Epidermal melanocyte (primary cell): ENCODE measurements around the gene SENP3.

Source experiments
- DNase-seq: peaks from one replicate; pipeline ENCODE4 v3.0.0; 2011; ENCODE audit warnings: low spot score; ENCODE audit not compliant: insufficient read length

SENP3 gene

DNA sequence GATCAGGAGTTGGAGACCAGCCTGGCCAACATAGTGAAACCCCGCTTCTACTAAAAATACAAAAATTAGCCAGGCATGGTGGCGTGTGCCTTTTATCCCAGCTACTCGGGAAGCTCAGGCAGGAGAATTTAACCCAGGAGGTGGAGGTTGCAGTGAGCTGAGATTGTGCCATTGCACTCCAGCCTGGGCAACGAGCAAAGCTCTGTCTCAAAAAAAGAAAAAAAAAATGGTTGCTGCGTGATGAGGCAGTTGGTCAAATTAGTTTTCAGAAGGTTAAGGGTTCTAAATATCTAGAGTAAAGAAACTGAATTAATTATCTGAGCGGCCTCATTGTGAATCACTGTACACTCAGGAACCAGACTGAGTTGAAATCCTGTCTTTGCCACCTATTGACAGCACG, 14.2 kb downstream of the SENP3 start:
- DNase-seq, result no peak

DNA sequence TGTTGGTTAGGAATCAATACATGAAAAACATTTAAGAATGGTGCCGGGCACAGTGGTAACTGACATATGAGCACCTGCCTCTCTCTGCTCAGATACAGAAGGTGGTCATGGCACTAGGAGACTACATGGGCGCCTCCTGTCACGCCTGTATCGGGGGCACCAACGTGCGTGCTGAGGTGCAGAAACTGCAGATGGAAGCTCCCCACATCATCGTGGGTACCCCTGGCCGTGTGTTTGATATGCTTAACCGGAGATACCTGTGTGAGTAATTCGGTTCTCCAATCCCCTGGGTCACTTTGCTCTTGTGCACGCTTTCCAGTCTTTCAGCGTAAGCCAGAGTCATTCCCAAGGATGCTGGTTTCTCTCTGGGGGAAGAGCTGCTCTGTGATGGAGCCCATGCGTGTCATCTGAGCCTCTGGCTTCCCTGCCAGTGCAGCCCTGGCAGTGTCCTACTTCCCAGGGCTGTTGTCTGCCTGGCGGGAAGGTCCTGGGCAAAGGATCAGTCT, 14.8 kb downstream of the SENP3 start:
- no peak for DNase-seq

DNA sequence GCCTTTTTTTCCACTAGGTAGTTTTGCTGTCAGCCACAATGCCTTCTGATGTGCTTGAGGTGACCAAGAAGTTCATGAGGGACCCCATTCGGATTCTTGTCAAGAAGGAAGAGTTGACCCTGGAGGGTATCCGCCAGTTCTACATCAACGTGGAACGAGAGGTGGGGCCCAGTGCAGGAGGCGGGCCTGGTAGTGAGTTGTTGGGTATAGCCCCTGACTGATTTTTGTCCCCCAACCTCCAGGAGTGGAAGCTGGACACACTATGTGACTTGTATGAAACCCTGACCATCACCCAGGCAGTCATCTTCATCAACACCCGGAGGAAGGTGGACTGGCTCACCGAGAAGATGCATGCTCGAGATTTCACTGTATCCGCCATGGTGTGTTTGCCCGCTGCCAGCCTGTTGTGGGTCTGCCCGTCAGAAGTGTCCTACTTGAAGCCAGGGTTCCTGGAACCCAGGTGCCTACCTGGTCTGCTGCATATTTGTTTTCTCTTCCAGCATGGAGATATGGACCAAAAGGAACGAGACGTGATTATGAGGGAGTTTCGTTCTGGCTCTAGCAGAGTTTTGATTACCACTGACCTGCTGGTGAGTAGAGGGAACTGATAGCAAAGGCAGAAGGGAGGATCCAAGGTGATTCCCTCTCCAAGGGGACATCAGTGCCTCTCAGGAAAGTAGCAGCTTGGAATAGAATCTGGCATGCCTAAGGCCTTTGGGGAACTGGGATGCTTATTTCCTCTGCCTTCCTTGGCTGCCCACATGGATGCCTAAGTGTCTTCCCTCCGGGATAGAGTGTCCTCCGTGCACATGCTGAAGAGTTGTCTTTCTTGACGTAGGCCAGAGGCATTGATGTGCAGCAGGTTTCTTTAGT, 15.8 kb downstream of the SENP3 start:
- DNase-seq, result no peak

DNA sequence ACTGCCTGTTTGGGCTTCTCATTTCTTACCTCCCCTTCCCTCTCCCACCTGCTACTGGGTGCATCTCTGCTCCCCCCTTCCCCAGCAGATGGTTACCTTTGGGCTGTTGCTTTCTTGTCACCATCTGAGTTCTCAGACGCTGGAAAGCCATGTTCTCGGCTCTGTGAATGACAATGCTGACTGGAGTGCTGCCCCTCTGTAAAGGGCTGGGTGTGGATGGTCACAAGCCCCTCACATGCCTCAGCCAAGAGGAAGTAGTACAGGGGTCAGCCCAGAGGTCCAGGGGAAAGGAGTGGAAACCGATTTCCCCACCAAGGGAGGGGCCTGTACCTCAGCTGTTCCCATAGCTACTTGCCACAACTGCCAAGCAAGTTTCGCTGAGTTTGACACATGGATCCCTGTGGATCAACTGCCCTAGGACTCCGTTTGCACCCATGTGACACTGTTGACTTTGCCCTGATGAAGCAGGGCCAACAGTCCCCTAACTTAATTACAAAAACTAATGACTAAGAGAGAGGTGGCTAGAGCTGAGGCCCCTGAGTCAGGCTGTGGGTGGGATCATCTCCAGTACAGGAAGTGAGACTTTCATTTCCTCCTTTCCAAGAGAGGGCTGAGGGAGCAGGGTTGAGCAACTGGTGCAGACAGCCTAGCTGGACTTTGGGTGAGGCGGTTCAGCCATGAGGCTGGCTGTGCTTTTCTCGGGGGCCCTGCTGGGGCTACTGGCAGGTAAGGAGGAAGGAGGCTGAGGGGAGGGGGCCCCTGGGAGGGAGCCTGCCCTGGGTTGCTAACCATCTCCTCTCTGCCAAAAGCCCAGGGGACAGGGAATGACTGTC, 17.5 kb downstream of the SENP3 start, which contains the start of gene CD68:
Gene CD68 (plus strand): TSS at position 638 of the 833 bp plus-strand sequence. CDS start 40 bp downstream, at position 678.
- DNase-seq, result peak; percentile 57

DNA sequence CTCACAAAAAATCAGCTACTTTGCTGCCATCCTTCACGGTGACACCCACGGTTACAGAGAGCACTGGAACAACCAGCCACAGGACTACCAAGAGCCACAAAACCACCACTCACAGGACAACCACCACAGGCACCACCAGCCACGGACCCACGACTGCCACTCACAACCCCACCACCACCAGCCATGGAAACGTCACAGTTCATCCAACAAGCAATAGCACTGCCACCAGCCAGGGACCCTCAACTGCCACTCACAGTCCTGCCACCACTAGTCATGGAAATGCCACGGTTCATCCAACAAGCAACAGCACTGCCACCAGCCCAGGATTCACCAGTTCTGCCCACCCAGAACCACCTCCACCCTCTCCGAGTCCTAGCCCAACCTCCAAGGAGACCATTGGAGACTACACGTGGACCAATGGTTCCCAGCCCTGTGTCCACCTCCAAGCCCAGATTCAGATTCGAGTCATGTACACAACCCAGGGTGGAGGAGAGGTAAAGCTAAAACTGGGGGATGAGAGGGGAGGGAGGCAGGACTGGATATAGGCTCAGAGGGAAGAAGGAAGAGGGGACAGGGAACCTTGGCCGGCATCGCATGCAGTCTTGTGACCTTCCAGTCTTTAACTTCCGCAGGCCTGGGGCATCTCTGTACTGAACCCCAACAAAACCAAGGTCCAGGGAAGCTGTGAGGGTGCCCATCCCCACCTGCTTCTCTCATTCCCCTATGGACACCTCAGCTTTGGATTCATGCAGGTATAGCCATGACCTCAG, 18.3 kb downstream of the SENP3 start:
- DNase-seq, result no peak

DNA sequence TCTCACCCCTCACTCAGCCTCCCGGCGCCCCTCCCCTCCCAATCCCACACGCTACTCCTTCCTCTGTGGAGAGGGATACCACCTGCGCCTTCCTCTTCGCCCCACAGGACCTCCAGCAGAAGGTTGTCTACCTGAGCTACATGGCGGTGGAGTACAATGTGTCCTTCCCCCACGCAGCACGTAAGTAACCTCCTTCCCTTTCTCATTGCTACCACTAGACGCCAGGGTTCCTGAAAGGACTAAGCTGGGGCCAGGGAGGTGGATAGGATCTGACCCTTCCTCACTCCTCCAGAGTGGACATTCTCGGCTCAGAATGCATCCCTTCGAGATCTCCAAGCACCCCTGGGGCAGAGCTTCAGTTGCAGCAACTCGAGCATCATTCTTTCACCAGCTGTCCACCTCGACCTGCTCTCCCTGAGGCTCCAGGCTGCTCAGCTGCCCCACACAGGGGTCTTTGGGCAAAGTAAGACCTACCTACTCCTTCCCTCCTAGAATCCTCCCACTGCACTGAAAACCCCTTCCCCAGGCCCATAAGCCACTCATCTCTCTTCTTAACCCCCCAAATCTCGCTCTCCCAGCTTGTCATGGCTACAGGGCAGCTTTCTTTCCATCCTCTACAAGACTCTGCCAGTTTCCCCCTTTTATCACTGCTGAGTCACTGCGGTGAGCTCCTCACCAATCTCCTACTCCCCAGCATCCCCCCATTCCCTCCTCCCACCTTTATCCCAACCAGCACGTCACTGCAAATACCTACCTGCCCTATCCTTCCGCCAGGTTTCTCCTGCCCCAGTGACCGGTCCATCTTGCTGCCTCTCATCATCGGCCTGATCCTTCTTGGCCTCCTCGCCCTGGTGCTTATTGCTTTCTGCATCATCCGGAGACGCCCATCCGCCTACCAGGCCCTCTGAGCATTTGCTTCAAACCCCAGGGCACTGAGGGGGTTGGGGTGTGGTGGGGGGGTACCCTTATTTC, 19.2 kb downstream of the SENP3 start:
- no peak for DNase-seq

DNA sequence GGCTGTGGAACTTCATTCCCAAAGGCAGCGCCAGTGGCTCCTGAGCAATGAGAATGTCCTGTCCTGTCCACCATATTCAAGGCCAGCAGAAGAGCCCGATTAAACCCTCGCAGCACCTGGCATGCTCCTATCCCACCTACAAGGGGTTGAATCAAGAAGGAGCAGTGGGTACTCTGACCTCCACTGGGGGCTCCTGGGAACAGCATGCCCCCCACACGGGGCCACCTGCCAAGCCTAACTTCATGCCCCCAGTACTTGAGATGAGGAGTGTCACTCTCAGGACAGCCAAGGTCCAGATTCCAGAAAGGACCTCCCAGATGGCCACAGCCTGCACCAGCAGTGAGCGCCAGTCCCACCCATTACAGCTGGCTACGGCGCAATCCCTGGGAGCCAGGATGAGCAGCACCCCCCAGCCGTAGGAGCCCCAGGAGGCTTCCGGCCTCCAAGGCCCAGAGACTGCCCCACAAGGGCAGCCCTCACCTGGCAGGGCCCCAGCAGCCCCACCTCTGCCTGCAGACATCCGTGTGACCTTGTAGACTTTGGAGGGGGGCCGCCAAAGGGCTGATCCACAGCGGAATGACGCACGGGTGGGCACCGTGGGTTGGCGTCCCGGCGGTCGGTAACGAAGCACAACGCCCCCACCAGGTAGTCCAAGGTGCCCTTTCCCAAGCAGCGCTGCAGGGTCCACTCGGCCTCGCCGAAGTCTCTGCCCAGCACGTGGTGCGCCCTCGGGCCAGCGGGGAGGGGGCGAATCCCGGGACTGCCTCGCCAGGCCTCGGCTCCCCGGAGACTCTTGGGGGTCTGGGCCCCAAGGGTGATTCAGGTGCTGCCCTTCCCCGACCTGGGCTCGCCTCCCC, 20.9 kb downstream of the SENP3 start:
- DNase-seq, result no peak

DNA sequence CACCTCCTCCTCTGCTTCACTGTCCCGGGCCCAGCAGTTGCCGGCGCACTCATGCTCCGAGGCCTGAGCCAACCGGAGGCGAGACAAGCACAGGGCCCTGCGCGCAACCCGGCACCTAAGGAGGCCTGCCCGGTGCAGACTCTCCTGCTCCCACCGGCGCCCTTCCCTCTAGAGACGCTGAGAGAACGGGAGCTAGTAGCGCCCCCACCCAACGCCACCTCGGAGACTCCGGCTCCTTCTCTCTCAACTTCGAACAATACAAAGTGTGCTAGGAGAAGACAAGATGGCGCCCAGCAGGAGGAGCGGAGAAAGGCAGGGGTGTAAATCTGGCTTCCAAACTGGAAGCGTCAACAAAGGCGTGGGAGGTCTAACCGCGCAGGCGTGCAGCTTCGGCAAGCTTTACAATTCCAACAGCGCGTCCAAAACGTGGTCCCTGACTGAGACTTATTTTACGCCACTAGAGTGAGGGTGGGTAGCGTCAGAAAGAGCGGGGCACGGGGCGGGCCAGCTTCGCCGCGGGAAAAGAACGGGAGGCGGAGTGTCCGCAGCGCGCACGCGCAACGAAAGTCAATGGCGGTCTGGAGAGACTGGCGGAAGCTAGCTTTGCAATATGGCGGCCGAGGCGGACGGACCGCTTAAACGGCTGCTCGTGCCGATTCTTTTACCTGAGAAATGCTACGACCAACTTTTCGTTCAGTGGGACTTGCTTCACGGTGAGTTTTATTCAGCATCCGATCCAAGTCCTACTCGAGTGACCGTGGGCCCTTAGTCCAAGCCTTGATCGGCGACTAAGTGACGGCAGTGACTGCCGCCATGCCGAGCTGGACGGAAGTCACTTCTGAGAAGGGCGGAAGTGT, 21.8 kb downstream of the SENP3 start, which contains the start of gene MPDU1:
Gene MPDU1 (plus strand): TSS at position 600 of the 857 bp plus-strand sequence. CDS start 11 bp downstream, at position 611.
- peak; percentile 94 for DNase-seq

DNA sequence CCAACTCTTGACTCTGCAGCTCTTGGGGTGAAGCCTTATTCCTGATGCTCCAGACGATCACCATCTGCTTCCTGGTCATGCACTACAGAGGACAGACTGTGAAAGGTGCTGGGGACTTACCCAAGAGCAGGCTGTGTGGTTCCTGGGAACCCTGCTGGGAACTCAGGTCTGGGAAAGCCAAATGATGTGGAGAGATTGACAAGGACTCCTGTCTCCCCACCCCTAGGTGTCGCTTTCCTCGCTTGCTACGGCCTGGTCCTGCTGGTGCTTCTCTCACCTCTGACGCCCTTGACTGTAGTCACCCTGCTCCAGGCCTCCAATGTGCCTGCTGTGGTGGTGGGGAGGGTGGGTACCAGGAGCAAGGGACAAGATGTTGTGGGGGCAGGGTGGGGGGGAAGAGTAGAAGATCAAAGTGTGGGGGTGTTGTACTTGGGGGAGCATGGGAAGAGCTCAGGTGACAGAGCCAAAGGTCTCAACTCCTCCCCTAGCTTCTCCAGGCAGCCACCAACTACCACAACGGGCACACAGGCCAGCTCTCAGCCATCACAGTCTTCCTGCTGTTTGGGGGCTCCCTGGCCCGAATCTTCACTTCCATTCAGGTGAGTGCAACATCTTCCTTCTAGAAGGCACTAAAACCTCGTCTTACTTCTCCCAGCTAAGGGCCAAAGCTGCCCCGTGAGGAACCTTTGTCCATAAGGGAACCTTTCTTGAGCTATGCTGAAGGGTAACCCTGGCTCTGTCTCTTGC, 25.1 kb downstream of the SENP3 start:
- DNase-seq, result no peak

DNA sequence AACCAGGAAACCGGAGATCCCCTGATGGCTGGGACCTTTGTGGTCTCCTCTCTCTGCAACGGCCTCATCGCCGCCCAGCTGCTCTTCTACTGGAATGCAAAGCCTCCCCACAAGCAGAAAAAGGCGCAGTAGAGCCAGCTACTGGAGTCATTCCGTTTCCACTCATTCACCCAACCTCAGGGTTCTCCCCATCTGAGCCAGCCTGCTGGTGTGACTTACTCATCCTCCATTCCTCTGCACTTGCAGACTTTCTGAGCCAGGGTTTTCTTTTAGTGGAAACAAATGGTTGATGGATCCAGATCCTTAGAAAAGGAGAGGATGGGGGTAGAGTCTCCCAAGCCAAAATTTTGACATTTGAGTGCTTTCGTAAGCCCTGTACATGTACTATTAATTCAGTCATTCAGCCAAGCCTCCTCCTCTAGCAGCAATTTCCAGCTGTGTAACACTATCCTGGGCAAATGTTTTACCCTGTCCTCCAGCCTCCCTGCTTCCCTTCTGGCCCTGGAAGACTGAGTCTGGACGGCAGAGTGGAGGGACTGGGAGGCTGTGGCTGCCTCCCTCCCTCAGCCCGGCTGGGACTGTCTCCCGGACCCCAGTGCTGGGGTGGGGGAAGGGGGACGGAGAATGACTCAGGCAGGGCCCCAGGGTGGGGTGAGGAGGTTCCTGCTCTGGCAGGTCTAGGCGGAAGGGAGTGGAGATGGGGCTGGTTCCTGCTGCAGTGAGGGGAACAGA, 25.9 kb downstream of the SENP3 start:
- DNase-seq, result peak; percentile 71

DNA sequence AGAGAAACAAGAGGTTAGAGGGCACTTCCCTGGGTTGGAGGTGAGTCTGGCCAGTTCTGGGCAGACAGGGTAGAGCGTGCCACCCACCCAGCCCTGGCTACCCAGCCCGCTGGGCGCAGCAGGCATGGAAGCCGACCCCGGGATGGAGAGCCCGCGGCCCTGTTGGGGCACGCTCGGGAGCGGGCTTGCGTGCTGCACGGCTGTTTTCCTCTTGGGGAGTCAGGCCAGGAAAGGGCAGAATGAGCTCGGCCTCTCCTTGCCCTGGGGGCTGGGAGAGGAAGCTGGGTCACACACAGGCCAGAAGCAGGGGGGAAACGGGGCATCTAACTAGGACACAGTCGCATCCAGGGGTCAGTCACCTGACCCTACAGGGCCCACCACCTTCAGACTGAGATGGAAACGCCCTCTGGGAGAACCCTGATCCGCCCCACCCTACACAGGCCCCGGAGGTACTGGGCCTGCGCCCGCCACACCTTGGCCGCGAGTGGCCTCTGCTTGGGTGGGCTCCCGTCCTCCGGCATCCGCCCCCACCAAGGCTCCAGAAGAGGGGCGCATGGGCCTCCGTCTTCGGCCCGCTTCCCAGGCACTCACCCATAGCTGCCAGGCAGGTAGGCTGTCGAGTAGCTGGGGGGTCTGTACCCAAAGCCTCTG, 27.0 kb downstream of the SENP3 start:
- DNase-seq, result no peak

DNA sequence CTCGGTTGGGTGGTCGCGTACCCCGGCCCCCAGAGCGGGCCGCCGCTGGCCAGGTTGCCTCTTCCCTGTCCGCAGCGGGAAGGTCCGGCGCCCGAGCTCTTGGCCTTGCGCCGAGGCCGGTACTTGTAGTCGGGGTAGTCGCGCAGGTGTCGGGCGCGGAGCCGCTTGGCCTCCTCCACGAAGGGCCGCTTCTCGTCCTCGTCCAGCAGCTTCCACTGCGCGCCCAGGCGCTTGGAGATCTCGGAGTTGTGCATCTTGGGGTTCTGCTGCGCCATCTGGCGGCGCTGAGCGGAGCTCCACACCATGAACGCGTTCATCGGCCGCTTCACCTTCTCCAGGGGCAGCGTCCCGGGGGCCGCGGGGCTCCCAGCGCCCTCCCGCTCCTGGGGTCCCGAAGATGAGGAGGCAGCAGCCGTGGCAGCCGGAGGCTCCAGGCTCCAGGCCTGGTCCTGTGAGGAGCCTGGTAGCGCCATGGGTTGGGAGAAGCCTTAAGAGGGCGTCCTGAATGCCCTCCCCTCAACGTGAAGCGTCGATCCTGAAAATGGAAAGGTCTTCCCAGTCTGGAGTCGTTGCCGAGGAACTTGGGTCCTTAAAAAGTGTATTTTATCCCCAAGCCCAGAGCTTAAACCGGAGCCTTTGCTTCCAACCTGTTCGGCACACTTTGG, 27.6 kb downstream of the SENP3 start:
- peak; percentile 96 for DNase-seq

DNA sequence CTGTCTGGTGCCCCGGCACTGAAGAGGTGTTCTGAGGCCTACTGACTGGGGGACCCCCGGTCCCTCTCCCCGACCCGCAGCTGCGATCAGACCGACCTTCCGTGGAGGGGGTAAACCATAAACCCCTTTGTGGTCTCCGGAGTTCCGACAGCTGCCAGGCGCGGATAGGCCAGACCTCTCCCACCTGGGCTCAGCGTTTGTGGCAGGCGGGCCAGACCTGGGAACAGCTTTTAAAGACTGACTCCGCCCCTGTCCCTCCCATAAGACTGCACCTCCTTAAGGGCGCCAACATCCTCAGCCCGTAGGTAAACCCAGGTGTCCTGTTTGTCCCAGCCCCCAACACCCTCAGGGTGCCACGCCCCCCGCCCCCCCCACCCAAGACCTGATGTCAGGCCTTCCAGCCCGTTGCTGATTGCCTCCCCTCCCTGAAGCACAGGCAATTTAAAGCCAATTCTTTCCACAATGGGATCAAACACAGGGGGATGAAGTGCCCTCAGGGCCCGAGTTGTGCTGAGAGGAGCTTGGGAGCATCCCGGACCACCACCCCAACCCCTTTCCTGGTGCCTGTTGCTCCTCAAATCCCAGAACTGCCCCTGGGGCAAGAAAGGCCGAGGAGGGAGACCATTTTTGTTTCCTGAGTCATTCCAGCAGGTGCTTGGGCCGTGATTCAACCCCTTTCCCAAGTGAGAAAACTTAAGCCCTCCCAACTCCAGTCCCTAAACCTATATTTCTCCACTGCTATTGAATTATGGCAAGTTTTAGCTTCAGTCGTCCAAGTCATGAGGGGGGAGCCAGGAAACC, 28.4 kb downstream of the SENP3 start, which contains the start of gene SOX15:
Gene SOX15 (minus strand): TSS at position 204 of the 801 bp plus-strand sequence. CDS start 418 bp downstream, outside the sequence.
- no peak for DNase-seq

DNA sequence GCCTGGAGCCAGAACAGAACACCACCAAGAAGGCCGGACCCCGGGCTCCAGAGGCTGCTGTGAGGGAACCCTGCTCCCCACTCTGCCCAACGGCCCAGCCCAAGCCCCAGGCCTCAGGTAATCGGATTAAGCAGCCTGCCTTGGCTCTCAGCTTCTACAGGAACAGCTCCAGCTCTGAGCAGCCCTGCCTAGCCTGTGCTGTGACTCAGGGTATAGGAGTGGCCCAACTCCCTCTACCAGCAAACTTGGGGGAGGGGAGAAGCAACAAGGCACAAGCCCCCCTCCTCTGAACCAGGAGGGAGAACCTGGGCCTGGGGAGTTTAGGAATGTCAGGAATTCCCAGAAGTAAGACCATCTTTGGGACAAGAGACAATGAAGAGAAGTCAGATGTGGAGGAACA, 29.0 kb downstream of the SENP3 start:
- no peak for DNase-seq

DNA sequence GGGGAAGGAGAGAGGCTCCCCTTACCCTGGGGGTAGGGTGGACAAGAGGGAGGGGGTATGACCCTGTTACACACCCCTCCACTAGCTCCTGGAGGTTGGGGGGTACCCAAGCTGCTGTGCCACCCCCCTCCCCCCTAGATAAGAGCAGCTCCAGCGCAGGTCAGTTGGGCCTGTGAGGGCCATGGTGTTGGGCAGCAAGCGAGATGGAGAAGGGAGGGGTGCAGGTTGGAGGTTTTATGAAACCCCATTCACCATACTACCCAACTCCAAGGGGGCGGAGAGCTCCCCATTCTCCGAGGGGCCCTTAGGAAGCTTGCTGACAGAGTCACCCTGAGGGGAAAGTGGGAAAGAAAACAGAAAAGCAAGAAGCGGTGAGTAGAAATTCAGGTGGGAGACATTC, 29.9 kb downstream of the SENP3 start:
- no peak for DNase-seq
